AG20443 (cell line): ENCODE results near the gene TCEANC.
"Not testable (repeated sequence)": the region's sequence is repeated elsewhere in the genome, so short reads cannot be mapped to it uniquely, and the experiment has no call there.

Experiments
- DNase-seq: peaks from one replicate; pipeline ENCODE4 v3.0.0; 2012; ENCODE audit warnings: low spot score, mixed read lengths

Gene TCEANC

DNA sequence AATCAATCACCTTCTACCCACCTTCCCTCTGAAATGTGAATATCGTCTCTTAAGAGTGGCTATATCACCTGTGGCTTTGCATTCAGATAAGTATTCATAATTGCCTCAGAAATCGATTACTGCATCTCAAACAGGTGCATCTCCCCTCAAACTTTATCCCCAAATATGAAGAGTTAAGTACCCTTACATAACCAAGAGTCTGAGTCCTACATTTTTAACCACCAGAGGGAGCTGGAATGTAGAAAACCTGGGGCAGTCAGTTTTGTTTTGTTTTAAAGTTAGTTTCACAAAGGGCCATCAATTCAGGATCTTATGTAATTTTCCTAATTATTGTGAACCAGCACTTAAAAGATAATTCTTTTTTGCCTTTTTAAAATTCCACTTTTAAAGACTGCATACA lies 5.7 kb downstream of the TCEANC start:
- no peak for DNase-seq

DNA sequence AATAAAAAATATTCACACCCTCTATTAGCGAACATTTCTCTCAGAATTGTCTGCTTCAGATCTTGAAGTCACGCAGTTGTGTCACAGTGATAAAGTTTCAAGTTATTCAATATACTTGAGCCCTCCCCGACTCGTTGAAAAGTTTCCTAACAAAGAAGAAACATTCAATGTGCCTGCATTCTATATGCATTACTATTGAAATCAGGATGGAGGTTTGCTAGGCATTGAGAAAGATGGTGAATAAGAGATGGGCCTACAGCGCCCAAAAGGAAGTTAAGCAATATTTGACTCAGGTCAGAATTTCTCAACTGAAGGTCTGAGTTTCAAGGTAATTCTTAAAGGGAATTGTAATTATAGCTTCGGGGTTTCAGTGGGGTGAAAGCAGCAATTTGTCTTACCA lies 6.1 kb downstream of the TCEANC start:
- DNase-seq = no peak

DNA sequence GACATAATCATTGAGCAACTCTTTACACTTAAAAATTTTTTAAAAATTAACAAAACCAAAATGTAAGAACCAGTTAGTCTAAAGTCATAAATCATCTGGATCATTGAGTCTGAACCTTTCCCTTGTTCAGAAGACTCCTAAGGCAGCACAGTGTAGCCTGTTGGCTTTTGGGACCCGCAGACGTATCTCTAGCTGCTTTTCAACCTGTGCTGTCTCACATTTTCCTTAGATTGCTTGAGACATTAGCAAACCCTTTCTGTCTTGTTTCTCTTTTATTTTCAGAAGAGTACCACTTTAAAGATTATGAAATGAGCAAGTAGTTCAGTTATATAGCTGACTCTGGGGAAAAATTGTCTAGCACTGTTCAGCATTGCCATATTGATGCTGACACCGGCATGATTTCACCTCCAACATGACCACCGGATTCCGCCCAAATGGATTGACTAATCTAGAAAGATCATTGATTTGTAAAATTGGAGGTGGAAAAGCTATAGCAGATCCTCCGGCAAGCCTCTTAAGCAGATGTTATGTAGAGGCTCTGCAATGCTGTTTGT lies 8.9 kb downstream of the TCEANC start:
- no peak for DNase-seq

DNA sequence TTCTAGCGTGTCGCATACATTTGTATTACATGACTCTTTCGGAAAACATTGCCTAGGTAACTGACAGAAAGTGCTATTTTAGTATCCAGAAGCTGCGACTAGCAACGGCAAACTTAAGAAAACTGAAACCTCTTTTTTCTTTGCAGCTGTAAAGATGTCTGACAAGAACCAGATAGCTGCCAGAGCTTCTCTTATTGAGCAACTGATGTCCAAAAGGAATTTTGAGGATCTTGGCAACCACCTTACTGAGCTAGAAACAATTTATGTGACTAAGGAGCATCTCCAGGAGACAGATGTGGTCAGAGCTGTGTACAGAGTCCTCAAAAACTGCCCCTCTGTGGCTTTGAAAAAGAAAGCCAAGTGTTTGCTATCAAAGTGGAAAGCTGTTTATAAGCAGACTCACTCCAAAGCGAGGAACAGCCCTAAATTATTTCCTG lies 9.4 kb downstream of the TCEANC start:
- DNase-seq = peak; percentile 47

DNA sequence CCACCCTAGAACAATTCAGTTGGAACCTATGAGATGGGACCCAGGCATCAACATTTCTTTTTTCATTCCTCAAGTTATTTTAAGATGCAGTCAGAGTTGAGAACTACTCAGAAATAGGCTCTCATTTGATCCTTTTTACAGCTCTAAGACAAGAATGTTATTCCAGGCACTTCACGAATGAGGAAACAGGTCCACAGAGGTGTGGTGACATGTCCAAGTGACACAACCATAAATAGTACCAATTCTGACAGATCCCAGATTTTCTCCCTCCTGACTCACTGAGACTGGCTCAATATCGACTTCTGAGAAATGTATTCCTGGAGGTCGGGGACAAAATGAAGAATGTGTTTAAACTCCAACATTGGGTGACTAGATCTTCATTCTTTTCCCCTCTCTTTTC lies 11.1 kb downstream of the TCEANC start:
- DNase-seq = no peak

- DNase-seq = no peak
These were observed 13.9 kb downstream of the TCEANC start for GRCh38 chrX:13666836-13667235.

DNA sequence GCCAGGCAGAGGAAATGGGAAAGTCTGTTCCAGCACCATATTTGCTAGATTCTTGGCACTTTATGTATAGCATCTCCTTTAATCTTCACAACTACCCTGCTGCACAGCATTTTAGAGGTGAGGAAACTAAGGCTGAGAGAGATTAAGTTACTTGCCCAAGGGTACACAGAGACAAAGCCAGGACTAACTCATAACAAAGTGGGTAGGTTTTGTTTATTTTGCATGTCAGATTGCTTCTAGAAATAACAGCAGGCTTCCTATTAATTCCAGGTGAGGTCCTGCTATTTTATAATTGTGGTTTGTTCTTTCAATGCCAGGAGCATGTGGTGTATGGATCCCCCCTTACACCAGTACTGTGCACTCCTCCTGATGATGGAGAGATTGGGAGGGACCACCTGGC lies 15.0 kb downstream of the TCEANC start:
- DNase-seq = no peak

DNA sequence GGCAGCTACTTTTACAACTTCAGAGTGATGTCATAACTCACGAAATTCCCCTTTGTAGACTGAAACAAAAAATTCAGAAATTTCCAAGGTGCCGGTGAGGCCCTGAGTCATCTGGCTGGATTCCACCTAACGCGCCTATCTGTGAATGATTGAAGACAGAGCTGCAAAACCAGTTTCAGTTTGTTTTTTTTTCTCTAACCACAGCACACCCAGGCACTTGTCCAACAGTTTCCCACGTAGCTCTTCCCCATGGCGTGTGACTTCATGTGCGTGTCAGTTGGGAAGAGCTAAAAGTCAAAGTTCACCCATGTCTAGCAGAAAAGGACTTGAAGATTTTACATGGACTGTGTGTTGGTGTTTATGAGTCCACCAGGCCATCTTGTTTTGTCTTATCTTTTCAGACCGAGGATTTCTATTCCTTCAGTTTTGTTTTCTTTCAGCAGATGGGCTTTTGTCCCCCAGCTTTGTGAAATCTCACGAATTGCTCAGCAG lies 16.4 kb downstream of the TCEANC start:
- peak; percentile 73 for DNase-seq

GRCh38 chrX:13669755-13670154 lies 16.8 kb downstream of the TCEANC start:
- DNase-seq = not testable (repeated sequence)

GRCh38 chrX:13670197-13670596 lies 17.3 kb downstream of the TCEANC start:
- no peak for DNase-seq

DNA sequence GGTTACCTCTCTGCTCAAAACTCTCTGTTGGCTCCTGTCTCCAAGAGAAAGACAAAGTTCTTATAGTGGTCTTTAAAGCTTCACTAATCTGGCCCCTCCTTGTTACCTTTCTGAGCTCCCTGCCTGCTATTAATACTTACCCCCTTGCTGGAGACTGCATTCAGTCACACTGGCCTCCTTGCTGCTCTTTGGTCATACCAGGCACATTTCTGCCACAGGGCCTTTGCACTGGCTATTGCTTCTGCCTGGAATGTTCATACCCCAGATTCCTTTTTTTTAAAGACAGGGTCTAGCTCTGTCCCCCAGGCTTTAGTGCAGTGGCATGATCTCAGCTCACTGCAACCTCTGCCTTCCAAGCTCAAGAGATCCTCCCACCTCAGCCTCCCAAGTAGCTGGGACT lies 20.1 kb downstream of the TCEANC start:
- no peak for DNase-seq

- no peak for DNase-seq
These were observed 23.9 kb downstream of the TCEANC start for GRCh38 chrX:13676885-13677284.

- not testable (repeated sequence) for DNase-seq
These were observed 26.8 kb downstream of the TCEANC start for GRCh38 chrX:13679700-13680099.

DNA sequence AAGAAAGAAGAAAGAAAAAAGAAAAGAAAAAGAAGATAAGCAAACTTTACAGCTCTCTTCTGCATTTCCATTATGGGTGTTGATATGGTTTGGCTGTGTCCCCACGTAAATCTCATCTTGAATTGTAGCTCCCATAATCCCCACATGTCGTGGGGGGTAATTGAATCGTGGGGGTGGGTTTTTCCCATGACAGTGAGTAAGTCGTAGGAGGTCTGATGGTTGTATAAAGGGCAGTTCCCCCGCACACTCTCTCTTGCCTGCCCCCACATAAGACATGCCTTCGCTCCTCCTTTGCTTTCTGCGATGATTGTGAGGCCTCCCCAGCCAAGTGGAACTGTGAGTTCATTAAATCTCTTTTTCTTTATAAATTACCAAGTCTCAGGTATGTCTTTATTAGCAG lies 28.7 kb downstream of the TCEANC start:
- no peak for DNase-seq

DNA sequence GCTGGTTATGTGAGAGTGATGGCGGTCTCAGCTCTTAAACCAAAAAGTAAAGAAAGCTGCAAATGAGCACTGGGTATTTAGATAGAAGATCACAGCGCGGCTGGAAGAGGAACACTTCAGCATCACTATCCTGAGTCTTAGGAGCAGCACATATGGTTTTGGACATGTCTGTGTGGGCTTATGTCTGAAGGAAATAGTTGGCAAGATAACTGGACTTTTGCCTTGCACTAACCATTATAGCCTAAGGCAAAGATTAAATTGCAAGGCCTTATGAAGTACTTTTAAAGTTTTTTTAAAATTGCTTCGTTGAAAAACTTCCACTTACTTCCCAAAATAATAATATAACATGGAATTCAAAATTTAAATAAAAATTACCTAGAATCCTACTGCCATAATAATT lies 31.4 kb downstream of the TCEANC start:
- DNase-seq = no peak

DNA sequence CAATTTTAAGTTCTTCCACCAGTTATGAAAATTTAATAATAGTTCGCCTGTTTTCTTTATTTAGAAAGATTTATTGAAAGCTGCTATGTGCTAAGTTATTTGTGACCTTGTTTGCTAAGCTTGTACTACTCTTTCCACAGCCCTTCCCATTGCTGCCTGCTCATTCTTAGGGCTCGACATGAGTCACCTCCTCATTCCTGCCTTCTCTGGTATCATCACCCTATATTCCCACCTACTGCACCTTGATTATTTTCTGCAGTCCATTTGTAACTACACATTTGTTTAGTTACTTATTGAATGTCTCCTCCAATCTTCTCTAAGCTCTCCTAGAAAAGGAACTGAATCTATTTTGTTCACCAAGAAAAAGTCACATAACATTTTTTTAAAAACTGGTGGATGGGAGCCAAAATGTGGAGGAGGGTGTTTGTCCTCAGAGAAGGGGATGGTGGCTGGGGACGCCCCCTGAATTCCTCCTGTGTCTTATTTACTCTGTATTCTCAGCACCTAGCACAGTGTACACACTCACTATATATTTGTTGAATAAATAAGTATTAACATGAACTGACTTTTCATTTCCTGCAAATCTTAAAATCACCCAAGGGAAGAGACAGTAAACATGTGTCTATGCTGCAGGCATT lies 32.3 kb downstream of the TCEANC start:
- DNase-seq = peak; percentile 9

DNA sequence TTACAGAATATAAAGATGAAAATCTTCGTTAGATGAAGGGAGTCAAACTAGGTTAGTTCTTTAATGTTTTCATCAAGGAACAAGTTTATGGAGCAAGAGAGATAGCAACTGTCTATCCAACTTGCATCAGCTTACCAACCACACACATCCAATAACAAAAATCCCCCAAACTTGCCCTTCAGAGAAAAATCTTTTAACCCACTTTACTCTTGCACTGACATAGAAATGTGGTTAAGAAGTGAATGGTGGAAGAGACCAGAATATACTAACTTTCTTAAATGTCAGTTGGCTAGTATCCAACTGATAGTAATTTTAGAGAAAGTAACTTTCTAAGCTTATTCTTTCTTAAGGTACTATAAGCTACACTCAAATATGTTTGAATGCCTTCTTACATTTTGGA lies 34.3 kb downstream of the TCEANC start:
- DNase-seq = no peak

- no peak for DNase-seq
These were observed 35.5 kb downstream of the TCEANC start for GRCh38 chrX:13688384-13688957.

DNA sequence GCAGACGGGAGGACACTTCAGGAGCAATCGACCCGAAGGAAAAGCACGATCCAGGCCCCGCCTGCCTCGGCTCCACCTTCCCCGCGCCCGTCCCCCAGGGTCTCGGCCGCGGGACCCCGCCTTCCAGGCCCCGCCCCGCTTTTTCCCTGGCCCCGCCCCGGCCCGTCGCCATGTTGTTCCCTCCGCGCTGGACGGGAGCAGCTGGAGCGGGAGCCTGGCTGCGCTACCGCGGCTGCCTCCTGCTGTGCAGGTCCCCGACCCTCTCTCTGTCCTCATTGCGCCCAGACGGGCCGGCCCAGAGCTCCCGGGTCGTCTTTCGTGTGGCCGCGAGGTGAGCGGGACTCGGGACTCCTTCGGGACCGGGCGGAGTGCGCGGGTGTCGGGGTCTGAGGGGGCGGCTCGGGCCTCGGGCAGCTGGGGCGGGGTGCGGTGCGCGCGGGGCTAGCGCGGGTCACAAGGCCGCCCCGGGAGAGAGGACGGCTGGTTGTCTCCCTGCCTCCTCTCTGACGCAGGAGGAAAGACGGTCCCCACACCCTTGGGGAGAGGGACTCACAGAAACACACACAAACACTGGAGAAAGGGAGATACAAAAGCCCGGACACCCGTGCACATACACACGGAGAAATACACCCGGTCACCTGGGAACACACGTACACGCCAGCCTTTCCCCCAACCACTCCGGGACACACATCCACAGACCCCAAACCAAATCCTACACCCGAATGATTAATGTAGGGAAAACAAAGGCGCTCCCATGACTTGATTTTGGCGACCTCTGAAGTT lies 36.2 kb downstream of the TCEANC start, which contains the start of gene RAB9A:
Gene RAB9A, plus strand, starts transcription at position 171 of the 783 bp plus-strand sequence. CDS start 19,619 bp downstream, outside the sequence.
- DNase-seq = peak; percentile 92

DNA sequence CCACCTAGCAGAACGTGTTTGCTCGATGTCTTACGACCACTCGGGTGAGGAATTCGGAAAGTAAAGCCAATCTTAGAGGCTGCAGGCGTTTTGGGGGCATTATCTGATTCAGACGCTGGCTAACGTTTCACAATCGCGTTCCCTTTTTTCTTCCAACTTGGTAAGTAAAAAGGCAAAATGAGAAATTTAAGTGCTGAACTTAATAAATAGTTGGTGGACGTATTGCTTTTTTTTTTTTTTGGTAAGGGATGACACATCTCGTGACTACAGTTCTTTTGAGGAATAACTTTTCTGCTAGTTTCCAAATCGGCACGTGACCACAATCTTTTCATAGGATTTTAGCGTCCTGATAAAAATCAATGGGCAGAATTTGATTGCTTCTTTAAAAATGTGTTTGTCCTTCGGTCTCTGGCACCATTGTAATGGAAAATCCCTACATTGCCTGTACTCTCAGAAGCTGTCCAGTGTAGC lies 36.8 kb downstream of the TCEANC start:
- peak; percentile 15 for DNase-seq

- no peak for DNase-seq
These were observed 37.9 kb downstream of the TCEANC start for GRCh38 chrX:13690836-13691235.

DNA sequence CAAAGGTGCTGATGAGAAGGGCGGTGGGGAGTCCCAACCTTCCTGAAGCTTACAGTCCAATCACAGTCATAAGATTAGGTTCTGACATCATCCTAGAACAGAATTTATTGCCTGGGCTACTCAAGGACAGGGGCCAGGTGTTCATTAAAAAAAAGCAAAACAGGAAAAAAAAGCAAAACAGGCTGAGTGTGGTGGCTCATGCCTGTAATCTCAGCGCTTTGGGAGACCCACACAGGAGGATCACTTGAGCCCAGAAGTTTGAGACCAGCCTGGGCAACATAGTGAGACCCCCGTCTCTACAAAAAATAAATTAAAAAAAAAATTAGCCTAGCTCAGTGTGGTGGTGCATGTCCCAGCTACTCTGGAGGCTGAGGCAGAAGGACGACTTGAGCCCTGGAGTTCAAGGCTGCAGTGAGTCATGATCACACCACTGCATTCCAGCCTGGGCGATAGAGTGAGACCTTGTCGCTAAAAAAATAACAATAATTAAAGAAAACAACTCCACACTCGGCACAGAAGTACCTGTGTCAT lies 39.0 kb downstream of the TCEANC start:
- no peak for DNase-seq
